Heart left ventricle (tissue), 16 donors: ENCODE results near the gene HOXB3. TPM values are rescaled to one million over a fixed set of nuclear protein-coding genes. Genes with fewer than 3 reads are reported as not detected.

Source experiments
- ATAC-seq, 4 donors: fragments of 200-7000 bp; cut with Tn5 transposase; one replicate each; pipeline ENCODE4 v1.9.1; 2020 to 2022; ENCODE audit warnings: moderate library complexity in 4 of 4, mild to moderate bottlenecking in 3 of 4, moderate number of reproducible peaks in 1 of 4
- DNase-seq, 5 donors: peaks; one replicate each; pipeline ENCODE4 v3.0.0-alpha.2; 2020
- H3K27ac ChIP-seq, 12 donors: fragments of 200-600 bp; sonication (generic) in 4 of 12; one replicate each; pipeline versions ENCODE4 v1.5.0 to v1.8.0; 2016 to 2022; ENCODE audit warnings: mild to moderate bottlenecking in 2 of 12
- H3K27me3 ChIP-seq, 9 donors: fragments of 200-600 bp; sonication (generic) in 2 of 9; one replicate each; pipeline versions ENCODE4 v1.5.1 to v1.8.0; 2016 to 2022; ENCODE audit warnings: mild to moderate bottlenecking in 3 of 9
- H3K36me3 ChIP-seq, 9 donors: fragments of 200-600 bp; sonication (generic) in 2 of 9; one replicate each; pipeline versions ENCODE4 v1.5.0 to v1.8.0; 2018 to 2022; ENCODE audit warnings: mild to moderate bottlenecking in 2 of 9
- H3K4me1 ChIP-seq, 12 donors: fragments of 200-600 bp; sonication (generic) in 4 of 12; one replicate each; pipeline versions ENCODE4 v1.5.0 to v1.8.0; 2016 to 2022; ENCODE audit warnings: mild to moderate bottlenecking in 3 of 12
- H3K4me3 ChIP-seq, 12 donors: fragments of 200-600 bp; sonication (generic) in 4 of 12; one replicate each; pipeline versions ENCODE4 v1.5.0 to v1.8.0; 2017 to 2022; ENCODE audit warnings: mild to moderate bottlenecking in 9 of 12, moderate library complexity in 4 of 12
- H3K9me3 ChIP-seq, 12 donors: fragments of 200-600 bp; sonication (generic) in 4 of 12; one replicate each; pipeline versions ENCODE4 v1.5.0 to v1.8.0; 2016 to 2022; ENCODE audit warnings: mild to moderate bottlenecking in 1 of 12
- CTCF ChIP-seq, 12 donors: fragments of 200-600 bp; sonication (generic) in 4 of 12; IDR thresholded peaks; one replicate each; pipeline versions ENCODE4 v1.5.0 to v1.8.0; 2018 to 2022; ENCODE audit warnings: antibody characterized with exemption in 12 of 12, mild to moderate bottlenecking in 5 of 12
- POLR2A ChIP-seq, 2 donors: fragments of 450-650 bp; IDR thresholded peaks; one replicate each; pipeline ENCODE4 v1.6.1; 2017; ENCODE audit warnings: antibody characterized with exemption in 2 of 2, mild to moderate bottlenecking in 2 of 2, moderate library complexity in 2 of 2
- WGBS, 4 donors: extraction: QIAGEN DNeasy Blood & Tissue Kit in 2 of 4; methylation state at CpG; one replicate each; pipeline versions ENCODE4 v1.1.5 to v1.1.7; 2013 to 2018; 5-methylcytosine and 5-hydroxymethylcytosine counted together
- intact Hi-C, 10 donors: fragments of 100-400 bp; cut with DNase I; formaldehyde crosslinking; loops; one replicate each; pipeline versions ENCODE4 v1.11.1 to v1.14.2; 2022
- polyA plus RNA-seq, 2 donors: library from polyadenylated mRNA; stranded (reverse); fragments of 200-250 nt; gene quantifications; one replicate each; pipeline ENCODE4 v1.2.3, GENCODE V29; 2013
- total RNA-seq, 9 donors: library from RNA; depleted of rRNA in 2 of 9; stranded (reverse); fragments of >200 nt in 2 of 9; fragmentation: NEBNext Ultra II Directional in 3 of 9; extraction: Animal tissue kit (Norgen Biotek cat#: 25700) in 3 of 9; gene quantifications; one replicate each; pipeline versions ENCODE4 v1.1.0 to v1.2.4, GENCODE V29; 2016 to 2023
- donor health status: ischemic (EF 13 %, LVEDD 7.1; RV severe dilation, severe dysfunction).
- donor health status: healthy with polysubstance abuse.
- donor health status: DM: no; HTN: yes; CAD: no.
- donor health status: DM: no; HTN: no; CAD: no.
- donor health status: ischemic (EF 25% LVEDD 6.9; RV normal size, moderate dysfunction).
- donor health status: ischemic (EF 25% LVEDD 5.7; RV mildly dilated, moderate dysfunction).
- donor health status: healthy.
- donor health status: DM: yes; HTN: yes; CAD: no.
- donor health status: ischemic (EF 35%, LVEDD 5.7; RV mildly dilated, moderate dysfunction).
- donor health status: nonischemic (EF 11% LVEDD 7.7; RV severe dilation, severe dysfunction).
- donor health status: DM: yes; HTN: yes; CAD: no.
- donor health status: PGD.
- donor health status: ischemic (EF 29% LVEDD 5.4; RV normal size, mild dysfunction).
- donor health status: nonischemic (EF 23%, LVEDD 6.1; RV moderate dilation, normal function).

Gene HOXB3
- total and polyA plus RNA-seq, 11 donors: 0.11 to 5.5 (median 2.0) TPM

- WGBS, 4 donors: 1 to 2% (median 2%) methylated on average over 50 to 79 of the region's 79 CpGs
- ATAC-seq (peak in 3 of 4 donors; percentile 23 to 40 (median 38)), DNase-seq (peak in 3 of 5 donors; percentile 32 to 68 (median 62))
- intact Hi-C loops: loop anchor here in 9 of 10 donors (10.0 kb wide), 5 partner anchors 276 to 586 kb away; no protein-coding TSS in a partner anchor
- H3K27me3 ChIP-seq: peaks cover 81 to 100% (median 98%) of the 10 kb centered on the region in 9 donors
- peak within 1 kb of the TSS in 4 of 12 donors; percentile 14 to 80 (median 27) for H3K27ac ChIP-seq
- H3K36me3 ChIP-seq: no peaks in the 10 kb centered on the region
- TF ChIP-seq POLR2A (IDR thresholded peaks at IDR 0.05): no peak
- TF ChIP-seq CTCF (IDR thresholded peaks at IDR 0.05): no peak
- peaks cover 0 to 45% (median 18%) of the 10 kb centered on the region in 12 donors for H3K4me1 ChIP-seq
- peaks cover 0 to 3% (median 0%) of the 10 kb centered on the region in 12 donors for H3K9me3 ChIP-seq
- H3K4me3 ChIP-seq: peak within 1 kb of the TSS; percentile 2 to 67 (median 44)
Observed at GRCh38 chr17:48610282-48611211, 20.5 kb upstream of the HOXB3 start, which contains the start of gene HOXB7. HOXB7 (minus strand) TSS chr17:48611017; CDS start chr17:48610918, 99 bp downstream.

DNA sequence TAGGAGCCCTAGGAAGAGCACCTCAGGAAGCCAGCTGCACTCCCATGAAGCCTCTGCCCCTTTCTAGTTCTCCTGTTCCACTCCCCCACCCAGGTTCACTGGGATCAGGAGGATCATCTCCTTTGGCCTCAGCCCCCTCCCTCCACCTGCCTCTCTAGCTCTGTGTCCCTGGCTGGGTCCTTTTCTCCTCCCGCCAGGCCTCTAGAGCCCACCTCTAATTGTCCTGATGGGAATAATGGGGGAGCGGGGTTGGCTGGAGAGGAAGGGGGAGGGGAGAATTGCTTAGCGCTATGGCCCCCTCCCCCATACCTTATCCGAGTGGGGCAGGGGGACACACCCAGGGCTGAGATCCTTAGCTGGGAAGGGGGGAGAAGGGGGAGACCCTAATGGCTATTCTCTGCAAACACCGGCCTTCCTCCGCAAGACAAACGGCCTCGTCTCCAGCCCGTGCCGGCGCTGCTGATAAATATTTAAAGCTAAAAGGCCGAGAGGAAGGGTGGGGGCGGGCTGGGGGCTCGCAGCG, 19.8 kb upstream of the HOXB3 start:
- Histone ChIP-seq H3K27me3 (peaks cover 83 to 100% (median 98%) of the 10 kb centered on the region in 9 donors), H3K4me3 (peak overlapping the region in 11 of 12 donors; percentile 4 to 67 (median 44)), H3K9me3 (peaks cover 0 to 3% (median 0%) of the 10 kb centered on the region in 12 donors), H3K36me3 (no peaks in the 10 kb centered on the region), H3K27ac (peak overlapping the region in 1 of 12 donors; percentile 80), H3K4me1 (peaks cover 0 to 45% (median 18%) of the 10 kb centered on the region in 12 donors)
- ATAC-seq (no peak), DNase-seq (no peak)
- no peak for TF ChIP-seq POLR2A (IDR thresholded peaks at IDR 0.05)
- no peak for TF ChIP-seq CTCF (IDR thresholded peaks at IDR 0.05)
- WGBS, 4 donors: 3 to 21% (median 5%) methylated on average over 4 to 15 of the region's 15 CpGs
- intact Hi-C loops: loop anchor here in 9 of 10 donors (10.0 kb wide), 5 partner anchors 275 to 585 kb away; no protein-coding TSS in a partner anchor

DNA sequence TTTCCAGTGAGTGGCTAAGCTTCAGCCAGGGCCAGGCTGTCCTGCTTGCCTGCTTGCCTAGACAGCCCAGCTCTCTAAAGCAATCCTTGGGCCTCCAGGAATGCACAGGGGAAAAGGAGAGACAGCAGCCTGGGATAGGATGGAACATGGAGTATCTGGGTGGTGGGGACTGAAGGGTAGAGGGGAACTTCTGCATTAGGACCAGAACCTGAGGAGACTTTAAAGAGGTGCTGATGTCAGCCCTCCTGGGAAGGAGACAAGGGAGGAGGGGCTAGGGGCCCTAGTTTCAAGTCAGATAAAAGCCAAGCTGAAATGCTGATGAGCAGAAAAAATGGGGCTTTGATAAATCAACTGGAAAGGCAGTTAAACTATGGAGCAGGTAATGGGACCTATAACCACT, 19.0 kb upstream of the HOXB3 start:
- peaks cover 83 to 100% (median 98%) of the 10 kb centered on the region in 9 donors for H3K27me3 ChIP-seq
- no peak overlapping the region for H3K4me3 ChIP-seq
- H3K27ac ChIP-seq: no peak overlapping the region
- DNase-seq (no peak), ATAC-seq (no peak)
- H3K36me3 ChIP-seq: no peaks in the 10 kb centered on the region
- no peak for TF ChIP-seq POLR2A (IDR thresholded peaks at IDR 0.05)
- no peak for TF ChIP-seq CTCF (IDR thresholded peaks at IDR 0.05)
- intact Hi-C loops: no loop called here
- peaks cover 0 to 3% (median 0%) of the 10 kb centered on the region in 12 donors for H3K9me3 ChIP-seq
- peaks cover 0 to 40% (median 17%) of the 10 kb centered on the region in 12 donors for H3K4me1 ChIP-seq

DNA sequence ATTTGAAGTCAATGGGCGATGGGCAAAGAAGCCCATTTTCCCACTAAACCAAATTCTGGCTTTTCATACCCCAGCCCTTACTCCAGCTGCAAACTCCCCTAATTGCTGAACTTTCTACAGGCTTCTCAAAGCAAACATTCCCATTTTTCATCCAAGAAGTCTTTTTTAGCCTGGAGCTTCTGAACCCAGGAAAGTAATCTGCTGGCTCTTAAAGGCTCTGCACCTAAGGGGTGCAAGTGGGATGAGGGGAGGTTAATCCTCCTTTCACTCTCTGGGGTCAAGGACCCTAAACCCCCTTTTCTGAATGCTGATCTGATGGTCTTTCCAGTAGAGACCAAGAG, 18.4 kb upstream of the HOXB3 start:
- peaks cover 0 to 3% (median 0%) of the 10 kb centered on the region in 12 donors for H3K9me3 ChIP-seq
- 60 to 86% (median 75%) methylated on average over 1 of the region's 1 CpG for WGBS, 4 donors
- no peaks in the 10 kb centered on the region for H3K36me3 ChIP-seq
- no peak overlapping the region for H3K27ac ChIP-seq
- no peak overlapping the region for H3K4me3 ChIP-seq
- no peak for DNase-seq
- TF ChIP-seq POLR2A (IDR thresholded peaks at IDR 0.05): no peak
- TF ChIP-seq CTCF (IDR thresholded peaks at IDR 0.05): no peak
- intact Hi-C loops: no loop called here
- peaks cover 0 to 37% (median 16%) of the 10 kb centered on the region in 12 donors for H3K4me1 ChIP-seq
- H3K27me3 ChIP-seq: peaks cover 83 to 100% (median 98%) of the 10 kb centered on the region in 9 donors
- ATAC-seq: no peak
